Measurements from ENCODE around the gene PARD3B.

Gene PARD3B

DNA sequence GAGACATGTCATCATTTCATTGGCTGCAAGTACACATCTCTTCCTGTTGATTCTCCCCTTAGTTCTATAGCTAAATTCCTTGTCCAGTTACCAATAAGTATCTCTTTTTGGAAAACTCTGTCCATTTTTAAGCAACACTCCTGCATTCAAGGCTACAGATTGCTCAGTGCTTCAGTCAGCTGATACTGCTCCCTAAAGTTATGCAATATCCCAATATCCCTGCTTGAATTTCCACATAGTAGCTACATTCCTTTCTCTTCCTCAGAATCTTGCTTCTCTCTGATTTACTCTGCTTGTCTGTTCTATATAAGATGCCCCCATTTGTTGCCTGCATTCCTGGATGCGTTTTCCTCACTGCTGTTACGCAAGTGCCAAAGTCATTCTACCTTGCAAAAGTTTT is 109.8 kb downstream of the PARD3B start:
- DNase-seq (ENCODE audit: low read depth), result no peak

DNA sequence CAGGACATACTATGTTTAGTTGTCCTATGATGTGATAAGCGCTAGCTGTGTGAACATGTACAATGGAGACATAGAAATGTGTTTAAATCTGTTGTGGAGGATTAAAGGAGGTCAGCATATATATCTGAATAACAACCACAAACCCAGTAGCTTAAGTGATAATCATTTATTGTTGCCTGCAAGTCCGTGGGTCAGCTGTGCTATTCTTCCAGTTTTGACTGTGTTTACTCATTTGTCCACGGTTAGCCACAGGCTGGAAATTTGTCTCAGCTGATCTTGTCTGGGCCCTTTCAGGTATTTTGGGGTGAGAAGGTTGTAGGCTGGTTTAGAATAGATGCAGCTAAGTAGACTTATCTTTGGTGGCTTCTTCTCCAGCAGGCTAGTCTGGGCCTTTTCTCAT is 110.4 kb downstream of the PARD3B start:
- DNase-seq (ENCODE audit: low read depth), result no peak

DNA sequence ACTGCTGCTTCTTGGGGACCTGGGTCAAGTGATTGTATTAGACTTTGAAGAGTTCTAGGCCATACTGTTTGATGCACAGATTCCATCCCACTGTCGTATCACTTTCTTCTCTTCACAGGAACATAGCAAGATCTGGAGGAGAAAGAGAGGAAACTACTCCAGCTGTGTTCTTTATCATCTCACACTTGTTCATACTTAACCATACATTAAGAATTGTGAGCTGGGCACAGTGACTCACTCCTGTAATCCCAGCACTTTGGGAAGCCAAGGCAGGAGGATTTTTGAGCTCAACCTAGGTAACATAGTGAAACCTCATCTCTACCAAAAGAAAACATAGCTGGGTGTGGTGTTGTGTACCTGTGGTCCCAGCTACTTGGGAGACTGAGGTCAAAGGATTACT is 111.7 kb downstream of the PARD3B start:
- DNase-seq (ENCODE audit: low read depth), result no peak

DNA sequence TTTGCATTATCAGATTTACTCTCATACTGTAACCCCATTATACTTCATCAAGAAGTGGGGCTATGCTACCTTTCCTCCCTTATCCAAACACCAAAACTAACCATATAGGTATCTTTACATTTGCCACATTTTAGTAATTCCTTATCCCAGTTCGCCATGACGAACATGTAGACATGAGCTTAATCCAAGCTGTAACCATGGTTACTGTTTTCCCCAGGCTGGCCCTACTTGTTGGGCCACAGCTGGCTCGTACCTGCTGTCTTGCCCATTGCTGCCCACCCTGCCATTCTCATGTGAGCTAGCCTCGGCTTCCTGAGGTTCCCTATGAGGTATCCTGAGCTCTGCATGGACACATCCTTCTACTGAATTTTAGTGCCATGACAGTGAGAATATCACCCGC is 117.7 kb downstream of the PARD3B start:
- no peak for DNase-seq (ENCODE audit: low read depth)

DNA sequence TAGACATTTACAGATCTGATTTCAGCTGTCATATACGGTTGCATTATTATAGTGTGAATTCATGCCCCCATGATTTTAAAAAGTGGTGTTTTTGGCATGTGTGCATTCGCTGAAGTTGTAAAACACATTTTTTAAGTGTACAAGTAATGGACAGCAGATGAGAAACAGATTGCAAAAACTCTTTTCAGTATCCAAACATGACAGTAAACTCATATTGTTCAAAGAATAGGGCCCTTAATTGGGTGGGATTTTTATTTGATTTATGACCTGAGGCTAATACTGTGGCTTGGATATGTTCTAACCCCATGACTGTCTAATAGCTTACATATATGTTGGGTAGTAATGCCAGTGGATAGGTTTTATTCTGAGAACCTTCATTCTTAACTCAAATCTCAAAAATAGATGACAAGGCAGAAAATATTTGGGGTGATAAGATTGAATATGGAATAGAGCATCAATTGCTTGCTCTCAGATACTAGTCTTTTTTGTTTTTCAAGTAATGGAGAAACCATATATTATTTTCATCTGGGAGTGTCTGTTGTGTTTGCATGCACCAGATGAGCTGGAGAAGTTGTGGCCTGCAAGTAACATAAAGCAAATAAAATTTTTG is 118.6 kb downstream of the PARD3B start:
- DNase-seq (ENCODE audit: low read depth), result no peak

DNA sequence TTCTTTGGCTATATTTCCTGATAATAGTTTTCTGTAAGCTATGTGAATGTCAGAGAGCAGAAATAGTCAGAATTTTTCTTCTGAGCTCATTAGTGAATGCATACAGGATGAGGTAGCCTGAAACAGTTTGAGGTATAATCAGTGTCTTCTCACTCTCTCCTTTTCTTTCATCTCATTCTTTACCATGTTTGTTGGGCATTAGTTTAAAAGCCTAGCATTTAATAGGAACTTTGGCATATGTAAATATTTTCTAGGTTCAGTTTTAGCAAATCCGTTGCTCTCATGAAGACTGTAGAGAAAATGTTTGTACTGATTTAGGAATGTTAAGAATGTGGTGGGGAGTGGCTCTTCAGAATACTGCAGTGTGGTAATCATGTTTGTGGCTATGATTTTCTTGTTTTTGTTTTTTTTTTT is 119.4 kb downstream of the PARD3B start:
- DNase-seq (ENCODE audit: low read depth), result no peak

DNA sequence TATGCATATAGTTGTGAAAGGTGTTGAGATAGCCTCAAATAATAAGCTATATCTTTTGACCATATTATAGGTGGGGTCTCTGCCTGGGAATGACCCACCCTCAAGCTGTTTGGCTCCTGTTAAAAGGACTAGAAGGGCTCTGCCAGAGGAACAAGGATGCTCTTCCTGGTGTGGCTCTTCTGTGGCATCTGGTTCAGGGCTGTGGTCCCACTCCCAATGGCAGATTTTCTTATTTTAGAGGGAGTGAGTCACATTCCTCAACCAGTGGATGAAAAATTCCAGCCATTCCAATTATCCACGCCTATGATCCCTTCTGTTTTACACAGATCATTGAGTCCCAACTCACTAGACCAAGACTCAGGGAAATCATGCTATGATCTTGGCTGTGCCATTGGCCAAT is 119.9 kb downstream of the PARD3B start:
- DNase-seq (ENCODE audit: low read depth), result no peak

DNA sequence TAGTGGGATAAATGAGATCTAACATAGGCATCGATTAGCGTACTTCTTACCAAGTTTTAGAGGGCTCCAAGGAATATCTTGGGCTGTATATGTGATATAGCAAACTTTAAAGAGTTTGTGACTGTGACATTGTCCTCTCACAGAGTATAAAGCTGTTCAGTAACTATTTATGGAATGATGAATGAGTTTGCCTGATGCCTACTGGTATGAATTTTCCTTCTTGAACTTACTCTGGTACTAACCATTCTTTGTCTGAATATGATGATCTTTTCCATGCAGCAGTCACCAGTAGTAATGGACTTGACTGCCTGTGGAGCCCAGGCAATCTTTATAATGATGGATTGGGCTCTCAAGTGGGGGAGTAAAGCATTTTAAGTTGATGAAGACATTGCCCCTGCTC is 120.5 kb downstream of the PARD3B start:
- DNase-seq (ENCODE audit: low read depth), result no peak

DNA sequence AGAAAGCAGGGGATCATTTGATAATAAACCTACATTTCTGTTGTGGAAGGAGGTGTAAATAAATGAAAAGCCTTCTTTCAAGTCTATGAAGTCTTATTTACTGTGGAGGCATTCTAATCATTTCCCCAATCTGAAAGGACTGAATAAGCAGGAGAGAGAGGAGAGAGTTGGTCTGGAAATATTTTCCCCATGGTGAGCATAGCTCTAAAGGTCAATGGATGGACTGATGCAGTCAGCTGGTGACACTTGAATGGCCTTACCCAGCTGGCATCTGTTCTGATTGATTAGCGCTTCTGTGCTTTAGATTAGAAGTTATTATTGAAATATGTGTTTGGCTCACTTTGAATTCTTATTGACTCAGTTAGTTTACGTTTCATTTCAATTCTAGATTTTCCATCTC is 122.7 kb downstream of the PARD3B start:
- DNase-seq (ENCODE audit: low read depth), result no peak

DNA sequence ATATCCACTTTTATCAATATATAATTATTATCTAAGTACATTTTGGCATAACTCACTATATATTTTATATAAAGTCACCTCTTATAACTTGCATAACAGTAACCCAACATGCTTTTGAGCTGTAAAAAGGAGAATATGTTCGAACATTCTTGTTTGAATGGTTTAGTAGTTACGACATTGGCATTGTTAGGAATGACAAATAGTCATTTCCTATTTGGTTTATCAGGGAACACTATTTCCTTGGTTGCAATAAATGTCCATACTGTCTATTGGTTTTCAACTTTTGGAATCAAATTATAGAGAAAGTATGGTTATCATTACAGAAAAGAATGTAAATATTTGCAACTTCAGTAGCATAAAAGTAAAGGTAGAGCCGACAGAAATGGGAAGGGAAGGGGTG is 124.1 kb downstream of the PARD3B start:
- DNase-seq (ENCODE audit: low read depth), result no peak

DNA sequence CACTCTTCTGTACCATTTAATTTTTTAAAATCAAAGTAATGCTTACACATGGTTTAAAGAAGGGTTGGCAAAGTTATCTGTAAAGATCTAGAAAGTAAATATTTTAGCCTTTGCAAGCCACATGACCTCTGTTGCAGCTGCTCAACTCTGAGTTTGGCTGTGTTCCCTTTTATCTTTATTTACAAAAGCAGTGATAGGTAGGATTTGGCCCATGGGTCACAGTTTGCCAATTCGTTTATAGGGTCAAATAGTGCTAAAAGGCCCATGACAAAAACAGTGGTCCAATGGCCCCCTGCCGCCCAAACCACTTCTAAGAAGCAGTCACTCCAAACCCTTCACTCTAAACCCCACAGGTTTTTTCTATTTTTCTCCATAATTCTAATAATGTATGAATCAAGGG is 124.8 kb downstream of the PARD3B start:
- no peak for DNase-seq (ENCODE audit: low read depth)

DNA sequence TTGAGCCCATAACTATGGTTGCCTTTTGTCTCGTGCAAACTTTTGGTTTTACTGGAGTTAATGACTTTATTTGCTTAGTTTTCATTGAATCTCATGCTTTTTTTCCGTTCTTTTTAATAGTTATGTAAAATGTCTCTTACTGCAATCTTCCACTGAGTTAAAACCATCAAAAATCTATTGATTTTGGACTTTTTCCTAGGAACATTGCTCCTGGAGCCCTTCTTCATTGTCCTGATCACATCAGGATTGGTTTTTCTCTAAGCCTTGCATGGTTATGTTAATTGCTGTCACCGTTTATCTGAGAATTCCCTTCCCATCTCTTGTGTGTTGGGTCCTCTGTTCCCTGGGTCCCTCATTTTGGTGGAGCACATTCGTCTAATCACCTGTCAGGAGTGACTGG is 125.5 kb downstream of the PARD3B start:
- no peak for DNase-seq (ENCODE audit: low read depth)

DNA sequence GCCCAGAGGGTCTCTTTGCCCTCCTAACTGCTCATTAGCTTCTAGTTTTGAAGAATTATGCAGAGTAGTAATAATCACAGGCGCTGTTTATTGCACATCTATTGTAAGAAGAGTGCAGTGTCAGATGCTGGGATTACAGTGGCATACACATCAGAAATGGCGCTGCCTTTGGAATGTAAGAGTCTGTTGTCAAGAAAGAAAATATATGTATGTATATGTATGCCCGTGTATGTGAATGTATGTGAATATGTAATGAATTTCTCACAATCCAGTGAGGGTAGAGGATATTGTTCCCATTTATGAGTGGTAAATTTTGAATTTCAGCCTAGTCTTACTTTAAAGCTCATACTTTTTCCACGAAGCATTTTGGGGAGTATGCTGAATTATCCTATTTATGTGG is 127.5 kb downstream of the PARD3B start:
- DNase-seq (ENCODE audit: low read depth), result no peak

DNA sequence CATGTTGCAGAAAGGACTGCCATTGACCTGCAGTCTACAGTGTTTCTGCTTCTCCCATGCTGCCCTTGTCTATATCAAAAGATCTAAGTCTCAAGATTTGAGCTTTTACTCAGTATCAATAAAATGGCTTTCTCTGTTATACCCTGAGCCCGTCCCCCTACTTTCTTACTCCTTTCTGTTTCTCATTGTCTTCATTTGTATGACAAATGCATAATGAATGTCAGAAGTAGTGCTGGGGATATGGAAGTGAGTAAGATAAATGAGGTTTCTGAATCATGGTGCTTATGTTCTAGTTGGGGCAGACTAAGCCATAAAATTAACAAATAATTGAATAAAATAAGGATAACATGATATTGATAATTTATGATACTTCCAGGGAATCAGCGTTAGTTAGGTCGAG is 128.6 kb downstream of the PARD3B start:
- DNase-seq (ENCODE audit: low read depth), result no peak

DNA sequence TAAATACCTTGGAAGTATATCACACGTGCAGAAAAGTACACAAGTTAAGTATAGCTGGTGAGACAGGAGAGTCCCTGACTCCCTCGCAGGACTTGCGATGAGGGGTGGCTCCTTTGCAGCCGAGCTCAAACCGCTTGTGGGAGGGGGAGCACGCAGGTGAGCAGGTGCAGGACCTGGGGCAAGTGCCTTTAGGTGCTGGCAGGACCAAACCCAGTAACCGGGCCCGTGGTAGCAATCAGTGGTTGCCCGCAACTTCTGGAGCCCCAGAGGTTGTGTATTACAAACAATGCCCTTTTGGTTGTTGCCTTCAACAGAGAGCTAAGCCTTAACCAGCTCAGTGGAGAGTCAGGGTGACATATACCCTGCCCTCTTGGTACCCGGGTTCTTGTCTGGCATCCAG is 132.8 kb downstream of the PARD3B start:
- no peak for DNase-seq (ENCODE audit: low read depth)

DNA sequence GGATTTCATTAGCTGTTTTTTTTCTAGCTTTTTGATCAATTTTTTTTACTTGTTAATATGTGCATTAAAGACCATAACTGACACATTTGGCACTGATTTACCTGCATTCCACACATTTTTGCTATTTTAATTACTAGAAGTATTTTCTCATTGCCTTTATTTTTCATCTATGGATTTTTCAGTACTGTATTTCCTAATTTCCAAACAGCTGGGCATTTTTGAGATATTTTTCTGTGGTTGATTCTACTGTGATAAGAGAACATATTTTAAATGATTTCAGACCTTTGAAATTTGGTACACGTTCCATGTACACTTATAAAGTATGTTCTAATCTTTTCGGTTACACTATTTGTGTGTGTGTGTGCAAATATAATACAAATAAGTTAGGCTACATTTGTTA is 135.3 kb downstream of the PARD3B start:
- no peak for DNase-seq (ENCODE audit: low read depth)

DNA sequence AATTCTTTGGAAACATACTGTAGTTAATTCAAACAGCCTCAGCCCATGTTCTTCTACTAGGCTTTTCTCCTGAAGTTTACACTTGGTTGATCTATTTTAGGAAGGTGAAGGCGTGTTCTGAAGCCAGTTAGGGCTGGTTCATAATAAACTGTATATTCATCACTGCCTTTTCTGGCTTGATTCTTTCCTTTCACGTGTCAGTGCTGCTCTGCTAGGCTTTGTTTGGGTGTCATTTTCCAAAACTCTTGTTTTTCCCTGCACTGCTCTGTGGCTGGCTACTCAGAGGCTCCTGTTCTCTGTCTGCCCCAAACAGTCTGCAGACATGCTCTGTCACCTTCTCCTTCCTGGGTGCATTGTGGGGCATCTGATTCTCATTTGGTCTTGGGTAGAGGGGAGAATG is 136.1 kb downstream of the PARD3B start:
- DNase-seq (ENCODE audit: low read depth), result no peak

DNA sequence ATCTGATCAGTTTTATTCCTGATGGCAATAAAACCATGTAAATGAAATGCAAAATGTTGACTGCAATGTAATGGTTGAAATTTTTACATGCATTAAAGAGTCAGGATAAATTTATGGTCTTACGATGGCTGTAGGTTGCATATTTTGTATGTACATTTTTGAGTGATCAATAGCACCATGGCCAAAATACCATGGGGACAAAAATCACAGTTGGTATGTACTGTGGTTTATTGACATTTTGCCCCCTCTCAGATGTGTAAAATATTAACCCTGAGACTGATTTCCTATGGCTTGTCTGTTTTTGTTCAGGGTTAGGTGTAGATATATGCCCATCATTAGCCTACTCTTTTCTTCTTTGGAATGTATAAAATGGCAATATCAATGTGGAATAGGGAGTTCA is 138.1 kb downstream of the PARD3B start:
- DNase-seq (ENCODE audit: low read depth), result no peak

DNA sequence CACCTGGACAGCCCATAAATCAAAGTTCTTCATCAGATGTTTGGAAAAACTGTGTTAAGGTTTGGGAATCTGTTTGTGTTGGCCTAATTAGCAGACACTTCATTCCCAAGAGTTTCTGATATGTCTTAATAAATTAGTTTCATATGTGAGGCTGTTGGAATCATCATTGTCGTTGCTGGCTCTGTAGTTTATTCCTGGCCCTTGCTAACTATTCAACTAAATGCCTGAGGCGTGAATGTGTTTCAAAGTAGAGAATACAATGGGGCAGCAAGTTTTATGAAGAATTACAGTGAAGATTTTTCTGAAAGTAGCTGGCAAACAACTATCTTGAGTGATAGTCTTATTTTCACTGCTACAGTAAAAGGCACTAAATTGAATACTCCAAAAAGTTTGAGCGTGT is 141.1 kb downstream of the PARD3B start:
- DNase-seq (ENCODE audit: low read depth), result no peak

DNA sequence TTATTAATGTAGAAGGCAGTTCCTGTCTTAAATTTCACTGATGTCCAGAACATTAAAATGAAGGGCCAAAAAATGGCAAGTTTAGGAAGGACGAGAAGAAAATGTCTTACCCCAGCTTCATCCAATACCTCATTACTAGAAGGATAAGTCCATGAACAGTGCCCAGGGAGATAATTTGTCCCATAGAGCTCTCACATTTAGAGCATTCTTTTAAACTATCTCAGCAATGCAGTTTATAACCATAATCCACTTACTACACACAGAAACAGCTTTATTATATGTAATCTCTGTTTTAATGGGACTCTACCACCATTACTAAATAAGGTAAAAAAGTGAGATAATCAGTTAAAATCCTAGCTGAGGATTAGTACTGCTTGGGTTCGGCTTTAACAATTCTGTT is 142.5 kb downstream of the PARD3B start:
- no peak for DNase-seq (ENCODE audit: low read depth)

DNA sequence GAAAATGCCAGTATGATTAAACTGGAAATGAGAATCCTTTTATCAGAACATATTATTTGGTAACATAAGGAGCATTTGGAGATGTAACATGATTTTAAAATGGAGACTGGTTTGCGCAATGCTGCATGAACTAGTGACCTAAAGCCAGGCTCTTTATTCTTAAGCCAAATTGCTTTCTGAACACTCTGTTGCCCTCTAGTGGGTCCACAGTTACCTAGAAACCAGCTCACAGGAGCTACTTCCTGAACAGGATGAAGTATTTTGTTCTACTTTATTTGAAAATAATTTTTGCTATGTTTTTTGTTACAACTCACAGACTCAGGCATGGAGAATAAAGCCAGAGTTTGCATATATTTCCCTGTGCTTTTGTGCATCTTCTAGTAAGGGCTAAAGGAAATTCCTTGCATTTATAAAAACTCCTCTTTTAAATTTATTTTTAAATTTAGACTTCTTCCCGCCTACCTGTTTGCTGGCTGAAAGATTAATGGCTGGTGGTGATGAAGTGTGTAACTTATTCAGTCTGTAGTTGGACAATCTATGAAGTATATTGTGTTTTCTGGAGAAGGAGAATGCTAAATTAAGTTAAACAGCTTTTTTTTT is 146.7 kb downstream of the PARD3B start:
- no peak for DNase-seq (ENCODE audit: low read depth)

DNA sequence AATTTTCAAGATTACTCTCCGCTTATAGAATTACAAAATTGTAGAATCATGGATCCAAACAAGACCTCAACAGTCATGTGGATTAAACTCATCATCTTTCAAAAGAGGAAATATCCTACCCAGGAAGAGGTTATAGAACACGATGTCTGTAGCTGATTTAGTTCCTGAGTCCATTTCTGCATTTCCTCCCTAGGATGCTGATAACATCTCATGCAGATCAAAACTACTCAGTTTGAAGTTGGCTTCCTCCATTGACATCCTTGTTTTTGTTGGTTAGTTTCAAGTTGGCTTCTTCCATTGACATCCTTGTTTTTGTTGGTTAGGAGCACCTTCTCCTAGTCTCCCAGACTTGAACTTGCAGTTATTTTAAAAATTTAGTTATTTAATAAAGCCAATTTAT is 147.5 kb downstream of the PARD3B start:
- no peak for DNase-seq (ENCODE audit: low read depth)

DNA sequence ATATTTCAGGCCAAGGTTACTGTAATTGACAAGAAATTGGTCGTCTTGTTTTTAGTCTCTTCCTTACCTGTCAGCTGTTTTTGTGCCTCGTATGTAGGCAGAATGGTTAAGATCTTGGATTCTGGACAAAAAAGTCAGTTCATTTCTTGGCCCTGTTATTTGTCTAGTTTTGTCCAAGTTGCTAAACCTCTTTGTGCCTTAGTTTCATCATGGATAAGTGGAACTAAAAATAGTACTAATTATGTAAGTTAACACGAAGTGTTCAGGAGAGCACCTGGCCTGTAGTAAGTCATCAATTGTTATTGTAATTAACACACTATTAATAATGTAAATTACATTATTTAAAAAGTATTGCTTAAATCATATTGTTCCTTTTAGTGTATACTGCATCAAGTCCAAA is 148.0 kb downstream of the PARD3B start:
- no peak for DNase-seq (ENCODE audit: low read depth)

DNA sequence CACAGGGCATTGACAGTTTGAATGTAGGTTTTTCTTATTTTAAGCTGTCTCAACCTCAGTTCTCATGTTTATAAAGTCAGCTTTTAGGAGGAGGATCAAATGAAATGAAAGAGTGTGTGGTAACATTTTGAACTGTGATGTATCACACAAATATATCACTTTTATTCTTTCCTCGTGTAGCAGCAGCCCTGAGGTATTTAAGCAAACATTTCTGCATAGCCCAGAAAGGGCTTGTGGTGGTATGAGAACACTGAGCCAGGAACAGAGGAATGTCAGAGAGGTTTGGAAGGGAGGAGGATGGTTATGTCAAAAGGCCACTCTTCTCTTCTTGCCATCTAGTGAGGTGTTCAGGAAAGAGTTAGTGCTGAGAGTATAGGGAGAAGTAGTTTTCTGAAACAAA is 150.2 kb downstream of the PARD3B start:
- no peak for DNase-seq (ENCODE audit: low read depth)

DNA sequence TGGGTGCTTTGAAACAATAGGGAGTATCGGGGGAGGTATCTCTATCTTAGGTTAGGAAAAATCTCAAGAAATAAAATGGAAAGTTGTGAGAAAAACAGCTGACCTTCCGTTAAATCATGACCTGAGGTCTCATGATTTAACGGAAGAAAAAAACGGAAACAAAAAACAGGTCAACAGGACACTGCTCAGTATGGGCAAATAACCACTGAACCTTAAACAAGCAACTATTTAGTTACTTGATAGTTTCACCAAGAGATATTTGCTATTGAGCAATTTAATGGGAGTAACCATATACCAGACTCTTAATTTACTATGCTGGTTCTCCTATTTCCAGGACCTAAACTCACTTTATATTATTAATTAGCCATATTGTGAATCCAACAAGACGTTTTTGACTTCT is 150.8 kb downstream of the PARD3B start:
- no peak for DNase-seq (ENCODE audit: low read depth)
